K562 (cell line): ENCODE measurements around the gene MRPL41. TPM values are rescaled to one million over a fixed set of nuclear protein-coding genes. Genes with fewer than 3 reads are reported as not detected.
A peak's percentile ranks its signal among the peaks of the same experiment; 100 is the strongest.

Experiments
- CREBBP ChIP-seq: IDR thresholded peaks from one replicate; pipeline ENCODE4 v1.6.1; 2012; ENCODE audit warnings: low read depth, mild to moderate bottlenecking, control low read depth, inconsistent platforms, low read length
- EHMT2 ChIP-seq: fragments of 450-650 bp; IDR thresholded peaks from 2 replicates; pipeline ENCODE4 v1.6.1; 2018; ENCODE audit warnings: antibody characterized with exemption
- ESRRA ChIP-seq: fragments of 450-650 bp; IDR thresholded peaks from 2 replicates; pipeline ENCODE4 v1.6.1; 2014; ENCODE audit warnings: low read depth, mild to moderate bottlenecking, moderate library complexity, borderline replicate concordance
- FUS ChIP-seq: fragments of 200-400 bp; formaldehyde crosslinking; optimal IDR thresholded peaks from 2 replicates; pipeline ENCODE3; 2017; ENCODE audit warnings: low read depth, low read length
- GABPA ChIP-seq: fragments of 200-800 bp; sonication (Bioruptor generic); conservative IDR thresholded peaks from 2 replicates; pipeline ENCODE4 v1.6.1; 2016; ENCODE audit warnings: low read depth, missing genetic modification characterization, missing compliant biosample characterization
- GTF2E2 ChIP-seq: fragments of 200-800 bp; sonication (Bioruptor generic); IDR thresholded peaks from 2 replicates; pipeline ENCODE4 v1.6.1; 2016; ENCODE audit warnings: missing genetic modification characterization, missing compliant biosample characterization
- HOMEZ ChIP-seq: fragments of 250-450 bp; sonication (Bioruptor Pico); IDR thresholded peaks from 2 replicates; pipeline ENCODE4 v1.4.0; 2020; ENCODE audit warnings: mild to moderate bottlenecking, moderate library complexity
- KDM5B ChIP-seq: fragments of 200-600 bp; sonication (generic); IDR thresholded peaks from 2 replicates; pipeline ENCODE4 v1.6.1; 2012; ENCODE audit warnings: low read depth, mild to moderate bottlenecking, moderate library complexity, low read length, control low read depth, inconsistent platforms; ENCODE audit not compliant: insufficient replicate concordance
- MTA3 ChIP-seq: fragments of 450-650 bp; formaldehyde crosslinking; IDR thresholded peaks from 2 replicates; pipeline ENCODE4 v1.6.1; 2017; ENCODE audit warnings: mild to moderate bottlenecking, borderline replicate concordance
- NBN ChIP-seq: fragments of 450-650 bp; IDR thresholded peaks from 2 replicates; pipeline ENCODE4 v1.6.1; 2016; ENCODE audit warnings: low read depth, mild to moderate bottlenecking
- NFIC ChIP-seq: fragments of 450-650 bp; IDR thresholded peaks from 2 replicates; pipeline ENCODE4 v1.6.1; 2017; ENCODE audit warnings: mild to moderate bottlenecking, inconsistent platforms
- NR4A1 ChIP-seq, 2 experiments: fragments of 250-450 bp in 1 of 2; fragments of 450-650 bp in 1 of 2; sonication (Bioruptor Pico) in 1 of 2; IDR thresholded peaks; 2 replicates each; pipeline versions ENCODE4 v1.4.0 to v1.6.1; 2016 to 2020; ENCODE audit warnings: mild to moderate bottlenecking in 2 of 2, missing compliant biosample characterization in 1 of 2, missing genetic modification characterization in 1 of 2, moderate library complexity in 1 of 2
- NRF1 ChIP-seq, 2 experiments: fragments of 450-650 bp; IDR thresholded peaks in 1 of 2; conservative IDR thresholded peaks in 1 of 2; 2 replicates each; pipeline ENCODE4 v1.6.1; 2014; ENCODE audit warnings: mild to moderate bottlenecking in 2 of 2
- PHF21A ChIP-seq: fragments of 450-650 bp; IDR thresholded peaks from 2 replicates; pipeline ENCODE4 v1.6.1; 2017; ENCODE audit warnings: low read depth, borderline replicate concordance
- RBM34 ChIP-seq: fragments of 200-400 bp; formaldehyde crosslinking; IDR thresholded peaks from 2 replicates; pipeline ENCODE4 v1.6.1; 2018; ENCODE audit warnings: low read length, borderline replicate concordance; ENCODE audit not compliant: insufficient read depth
- SNIP1 ChIP-seq: fragments of 450-650 bp; IDR thresholded peaks from 2 replicates; pipeline ENCODE4 v1.7.1; 2017; ENCODE audit warnings: low read depth, mild to moderate bottlenecking
- TGIF2 ChIP-seq: sonication (generic); formaldehyde crosslinking; IDR thresholded peaks from 2 replicates; pipeline ENCODE4 v1.8.1; 2022; ENCODE audit warnings: mild to moderate bottlenecking, missing genetic modification reagents, moderate library complexity
- ZNF121 ChIP-seq: sonication (generic); formaldehyde crosslinking; conservative IDR thresholded peaks from 2 replicates; pipeline ENCODE4 v1.8.0; 2022; ENCODE audit warnings: missing genetic modification reagents
- ZNF551 ChIP-seq: fragments of 250-450 bp; sonication (Bioruptor Pico); IDR thresholded peaks from 2 replicates; pipeline ENCODE4 v1.5.0; 2021; ENCODE audit warnings: mild to moderate bottlenecking, moderate library complexity
- ZNF766 ChIP-seq: fragments of 200-800 bp; sonication (Bioruptor generic); conservative IDR thresholded peaks from 2 replicates; pipeline ENCODE4 v1.6.1; 2016; ENCODE audit warnings: missing genetic modification characterization, missing compliant biosample characterization
- polyA plus RNA-seq, 8 experiments: library from polyadenylated mRNA; depleted of rRNA in 4 of 8; stranded (reverse) in 5 of 8; unstranded in 3 of 8; fragments of >200 nt; fragmentation: Nextera tagmentation in 2 of 8; fragmentation: Illumina TruSeq in 1 of 8; extraction: Ambion mirVana in 2 of 8; extraction: Trizol in 1 of 8; gene quantifications; 2 replicates each; pipeline versions ENCODE4 v1.2.1 to v1.2.3, GENCODE V29; 2011 to 2014; ENCODE audit warnings: inconsistent platforms in 1 of 8, missing spikeins in 1 of 8
- total RNA-seq, 7 experiments: library from RNA; depleted of rRNA in 6 of 7; stranded (reverse); fragments of >200 nt in 6 of 7; fragmentation: Illumina TruSeq in 2 of 7; extraction: Trizol in 2 of 7; gene quantifications; 2 replicates each; pipeline versions ENCODE4 v1.2.1 to v1.2.3, GENCODE V29; 2011 to 2021; ENCODE audit warnings: low replicate concordance in 1 of 7
- TF ChIP-seq, protein P1 (sequence below): IDR thresholded peaks from 2 replicates; pipeline ENCODE4 v1.6.1; 2011; ENCODE audit warnings: borderline replicate concordance, low read depth, mild to moderate bottlenecking, moderate library complexity, low read length; ENCODE audit not compliant: insufficient read depth, poor library complexity, severe bottlenecking
- TF ChIP-seq, protein P2 (sequence below): fragments of 450-650 bp; IDR thresholded peaks from 2 replicates; pipeline ENCODE4 v1.7.1; 2018; ENCODE audit warnings: mild to moderate bottlenecking, low read depth; ENCODE audit not compliant: partially characterized antibody

MRPL41 gene
- total and polyA plus RNA-seq, 9 of the 15 experiments (the other 6 are each of a cell fraction or from before 2014, with no cell fraction given), result 2.6 to 259 (median 21.6) TPM

DNA sequence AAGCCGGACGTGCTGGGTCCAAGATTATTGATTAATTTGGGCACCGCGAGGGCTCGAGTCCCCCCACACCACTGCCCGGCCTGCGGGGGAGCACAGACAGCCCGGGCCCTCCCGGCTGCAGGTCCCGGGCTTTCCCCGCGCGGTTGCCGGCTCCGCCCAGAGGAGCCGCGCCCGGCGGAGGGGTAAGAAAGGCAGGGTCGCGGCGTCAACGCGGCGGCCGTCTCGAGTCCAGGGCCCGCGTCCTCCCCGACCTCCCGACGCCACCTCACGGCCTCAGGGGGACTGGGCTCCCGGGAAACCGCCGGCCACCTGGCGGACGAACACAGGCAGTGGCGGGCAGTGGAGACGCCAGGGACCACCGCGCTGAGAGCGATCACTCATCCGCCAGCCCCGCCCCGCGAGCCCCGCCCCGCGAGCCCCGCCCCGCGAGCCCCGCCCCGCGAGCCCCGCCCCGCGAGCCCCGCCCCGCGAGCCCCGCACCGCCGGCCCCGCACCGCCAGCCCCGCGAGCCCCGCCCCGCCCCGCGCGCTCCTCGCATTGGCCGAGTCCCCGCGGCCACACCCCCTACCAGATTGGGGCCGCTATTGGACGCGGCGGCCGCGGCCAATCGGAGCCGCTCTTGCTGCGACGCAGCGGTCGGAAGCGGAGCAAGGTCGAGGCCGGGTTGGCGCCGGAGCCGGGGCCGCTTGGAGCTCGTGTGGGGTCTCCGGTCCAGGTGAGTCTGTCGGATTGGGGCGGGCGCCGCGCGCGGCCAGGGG lies at the start of gene MRPL41 (continued):
- no peak for TF ChIP-seq CREBBP
- no peak for TF ChIP-seq TGIF2 (CRISPR knock-in tag)
- TF ChIP-seq, protein P1, sequence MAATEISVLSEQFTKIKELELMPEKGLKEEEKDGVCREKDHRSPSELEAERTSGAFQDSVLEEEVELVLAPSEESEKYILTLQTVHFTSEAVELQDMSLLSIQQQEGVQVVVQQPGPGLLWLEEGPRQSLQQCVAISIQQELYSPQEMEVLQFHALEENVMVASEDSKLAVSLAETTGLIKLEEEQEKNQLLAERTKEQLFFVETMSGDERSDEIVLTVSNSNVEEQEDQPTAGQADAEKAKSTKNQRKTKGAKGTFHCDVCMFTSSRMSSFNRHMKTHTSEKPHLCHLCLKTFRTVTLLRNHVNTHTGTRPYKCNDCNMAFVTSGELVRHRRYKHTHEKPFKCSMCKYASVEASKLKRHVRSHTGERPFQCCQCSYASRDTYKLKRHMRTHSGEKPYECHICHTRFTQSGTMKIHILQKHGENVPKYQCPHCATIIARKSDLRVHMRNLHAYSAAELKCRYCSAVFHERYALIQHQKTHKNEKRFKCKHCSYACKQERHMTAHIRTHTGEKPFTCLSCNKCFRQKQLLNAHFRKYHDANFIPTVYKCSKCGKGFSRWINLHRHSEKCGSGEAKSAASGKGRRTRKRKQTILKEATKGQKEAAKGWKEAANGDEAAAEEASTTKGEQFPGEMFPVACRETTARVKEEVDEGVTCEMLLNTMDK, result peak; percentile 87
- TF ChIP-seq KDM5B, result peak; percentile 72
- no peak for TF ChIP-seq SNIP1
- TF ChIP-seq ESRRA, result peak; percentile 76; the same call in 1 of the 2 replicates
- no peak for TF ChIP-seq ZNF551 (CRISPR knock-in tag)
- peak; percentile 30; the same call in 1 of the 2 replicates for TF ChIP-seq GABPA (tag)
- TF ChIP-seq MTA3, result peak; percentile 47; the same call in 1 of the 2 replicates
- TF ChIP-seq ZNF766, result no peak
- no peak for TF ChIP-seq PHF21A
- TF ChIP-seq ZNF121 (CRISPR knock-in tag), result no peak
- no peak for TF ChIP-seq HOMEZ (CRISPR knock-in tag)
- TF ChIP-seq GTF2E2, result no peak
- TF ChIP-seq NR4A1 (CRISPR knock-in tag; IDR thresholded peaks at IDR 0.05), result no peak
- TF ChIP-seq NR4A1 (tag; IDR thresholded peaks at IDR 0.05), result no peak
- TF ChIP-seq NBN, result no peak
- TF ChIP-seq RBM34, result no peak
- TF ChIP-seq FUS, result peak; percentile 31
- TF ChIP-seq NFIC, result 0 out of 2 replicates have a peak, but pooled peaks have one; percentile 28
- TF ChIP-seq NRF1 (conservative IDR thresholded peaks at IDR 0.05 in 1 of 2, IDR thresholded peaks at IDR 0.05 in 1 of 2), result no peak
- TF ChIP-seq, protein P2, sequence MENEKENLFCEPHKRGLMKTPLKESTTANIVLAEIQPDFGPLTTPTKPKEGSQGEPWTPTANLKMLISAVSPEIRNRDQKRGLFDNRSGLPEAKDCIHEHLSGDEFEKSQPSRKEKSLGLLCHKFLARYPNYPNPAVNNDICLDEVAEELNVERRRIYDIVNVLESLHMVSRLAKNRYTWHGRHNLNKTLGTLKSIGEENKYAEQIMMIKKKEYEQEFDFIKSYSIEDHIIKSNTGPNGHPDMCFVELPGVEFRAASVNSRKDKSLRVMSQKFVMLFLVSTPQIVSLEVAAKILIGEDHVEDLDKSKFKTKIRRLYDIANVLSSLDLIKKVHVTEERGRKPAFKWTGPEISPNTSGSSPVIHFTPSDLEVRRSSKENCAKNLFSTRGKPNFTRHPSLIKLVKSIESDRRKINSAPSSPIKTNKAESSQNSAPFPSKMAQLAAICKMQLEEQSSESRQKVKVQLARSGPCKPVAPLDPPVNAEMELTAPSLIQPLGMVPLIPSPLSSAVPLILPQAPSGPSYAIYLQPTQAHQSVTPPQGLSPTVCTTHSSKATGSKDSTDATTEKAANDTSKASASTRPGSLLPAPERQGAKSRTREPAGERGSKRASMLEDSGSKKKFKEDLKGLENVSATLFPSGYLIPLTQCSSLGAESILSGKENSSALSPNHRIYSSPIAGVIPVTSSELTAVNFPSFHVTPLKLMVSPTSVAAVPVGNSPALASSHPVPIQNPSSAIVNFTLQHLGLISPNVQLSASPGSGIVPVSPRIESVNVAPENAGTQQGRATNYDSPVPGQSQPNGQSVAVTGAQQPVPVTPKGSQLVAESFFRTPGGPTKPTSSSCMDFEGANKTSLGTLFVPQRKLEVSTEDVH, result no peak
- no peak for TF ChIP-seq EHMT2
